Left forelimb (tissue), 1 donor: Measurements from ENCODE around the gene TTC12.
"Not testable (repeated sequence)": the region's sequence is repeated elsewhere in the genome, so short reads cannot be mapped to it uniquely, and the experiment has no call there.

Source experiments
- DNase-seq: peaks from one replicate; pipeline ENCODE4 v3.0.0-alpha.2; 2018; ENCODE audit warnings: low spot score

Gene TTC12

GRCh38 chr11:113286509-113287497 is 27.6 kb upstream of the TTC12 start:
- DNase-seq = no peak

GRCh38 chr11:113287801-113288200 is 26.6 kb upstream of the TTC12 start:
- no peak for DNase-seq

- DNase-seq = no peak
These were observed 26.0 kb upstream of the TTC12 start for GRCh38 chr11:113288286-113288863.

GRCh38 chr11:113289431-113290187 is 24.8 kb upstream of the TTC12 start:
- DNase-seq = no peak

- no peak for DNase-seq
These were observed 20.4 kb upstream of the TTC12 start for GRCh38 chr11:113293936-113294335.

GRCh38 chr11:113295993-113296392 is 18.4 kb upstream of the TTC12 start:
- DNase-seq = no peak

- DNase-seq = no peak
These were observed 17.8 kb upstream of the TTC12 start for GRCh38 chr11:113296447-113297205.

- DNase-seq = not testable (repeated sequence)
These were observed 15.9 kb upstream of the TTC12 start for GRCh38 chr11:113298496-113298895.

- DNase-seq = no peak
These were observed 9.5 kb upstream of the TTC12 start for GRCh38 chr11:113304916-113305315.

GRCh38 chr11:113305440-113306336 is 8.7 kb upstream of the TTC12 start:
- peak; percentile 77 for DNase-seq

GRCh38 chr11:113308601-113309000 is 5.8 kb upstream of the TTC12 start:
- no peak for DNase-seq

- no peak for DNase-seq
These were observed 2.8 kb upstream of the TTC12 start for GRCh38 chr11:113311536-113311935.

- DNase-seq = no peak
These were observed 782 bp upstream of the TTC12 start for GRCh38 chr11:113313601-113314000.

- DNase-seq = no peak
These were observed 356 bp upstream of the TTC12 start for GRCh38 chr11:113314065-113314388.

GRCh38 chr11:113315811-113316210 is 1.4 kb downstream of the TTC12 start:
- DNase-seq = no peak

- no peak for DNase-seq
These were observed 1.9 kb downstream of the TTC12 start for GRCh38 chr11:113316256-113316655.

GRCh38 chr11:113317339-113317738 is 3.0 kb downstream of the TTC12 start:
- no peak for DNase-seq

- DNase-seq = no peak
These were observed 4.7 kb downstream of the TTC12 start for GRCh38 chr11:113319085-113319484.

GRCh38 chr11:113322158-113322557 is 7.8 kb downstream of the TTC12 start:
- DNase-seq = no peak

- no peak for DNase-seq
These were observed 9.9 kb downstream of the TTC12 start for GRCh38 chr11:113324250-113324649.

- DNase-seq = no peak
These were observed 15.3 kb downstream of the TTC12 start for GRCh38 chr11:113329725-113330124.
